GM12878 (cell line): Measurements from ENCODE around the gene RPS6KA2. TPM values are rescaled to one million over a fixed set of nuclear protein-coding genes. Genes with fewer than 3 reads are reported as not detected.

Experiments used
- ATAC-seq: fragments of 200-7000 bp; cut with Tn5 transposase; 3 replicates; pipeline ENCODE4 v1.9.1; 2020; ENCODE audit warnings: mild to moderate bottlenecking, moderate library complexity
- BruUV-seq: library from RNA; stranded (reverse); fragments of 400-500 nt; replicated peaks from 2 replicates; lab custom pipeline; 2021; lab: Mats Ljungman, UMichigan
- CTCF ChIA-PET: fragments of 300-600 bp; sonication (Branson Sonifier 250); formaldehyde crosslinking; extraction: SDS; loops from one replicate; lab custom pipeline; 2021; ENCODE audit warnings: inconsistent platforms; lab: Yijun Ruan, JAX
- POLR2A ChIA-PET: fragments of 350-600 bp; formaldehyde crosslinking; extraction: SDS; loops from one replicate; lab custom pipeline; 2021; ENCODE audit warnings: inconsistent platforms; lab: Charles Lee
- RAD21 ChIA-PET: fragments of 300-600 bp; sonication (Branson Sonifier 250); formaldehyde crosslinking; loops from one replicate; lab custom pipeline; 2023; ENCODE audit warnings: antibody characterized with exemption; ENCODE audit not compliant: unreplicated experiment; lab: Charles Lee
- SMC1A ChIA-PET: fragments of 300-600 bp; sonication (Branson Sonifier 250); formaldehyde crosslinking; loops from one replicate; lab custom pipeline; 2023; ENCODE audit not compliant: unreplicated experiment, uncharacterized antibody; lab: Charles Lee
- DNase-seq: peaks from one replicate; pipeline ENCODE4 v3.0.0-alpha.2; 2011; ENCODE audit warnings: low read depth, low spot score
- FAIRE-seq: peaks from 3 replicates; lab custom pipeline; 2011; peaks lifted over from hg19 to GRCh38; lab: Jason Lieb, UNC
- H2AFZ ChIP-seq: 2 replicates; pipeline ENCODE4 v1.6.0; 2011; ENCODE audit warnings: low read depth, low read length, control low read depth; ENCODE audit not compliant: control insufficient read depth
- H3K27ac ChIP-seq: 2 replicates; pipeline ENCODE4 v1.5.1; 2011; ENCODE audit warnings: control low read depth; ENCODE audit not compliant: control insufficient read depth, insufficient read depth
- H3K27me3 ChIP-seq, 2 experiments: replicated peaks in 1 of 2; 2 replicates each; pipeline versions ENCODE4 v1.6.0 to v1.6.1; 2011; ENCODE audit warnings: low read length in 1 of 2; ENCODE audit not compliant: control insufficient read depth in 2 of 2, insufficient read depth in 2 of 2
- H3K36me3 ChIP-seq, 2 experiments: 2 replicates each; pipeline ENCODE4 v1.5.1; 2011; ENCODE audit warnings: low read length in 1 of 2; ENCODE audit not compliant: control insufficient read depth in 2 of 2, insufficient read depth in 2 of 2
- H3K4me1 ChIP-seq: 2 replicates; pipeline ENCODE4 v1.6.1; 2011; ENCODE audit warnings: mild to moderate bottlenecking, low read length, moderate library complexity, mixed read lengths; ENCODE audit not compliant: control insufficient read depth, insufficient read depth
- H3K4me2 ChIP-seq: 2 replicates; pipeline ENCODE4 v1.6.0; 2011; ENCODE audit warnings: control low read depth; ENCODE audit not compliant: control insufficient read depth, insufficient read depth
- H3K4me3 ChIP-seq: fragments of 200-600 bp; sonication (generic); 2 replicates; pipeline ENCODE4 v1.5.1; 2016
- H3K79me2 ChIP-seq: 2 replicates; pipeline ENCODE4 v1.6.0; 2011; ENCODE audit warnings: low read length; ENCODE audit not compliant: control insufficient read depth, insufficient read depth
- H3K9ac ChIP-seq: 2 replicates; pipeline ENCODE4 v1.8.0; 2011; ENCODE audit warnings: low read length, control low read depth, mixed read lengths; ENCODE audit not compliant: control insufficient read depth, insufficient read depth
- H3K9me3 ChIP-seq: replicated peaks from 3 replicates; pipeline ENCODE4 v1.5.1; 2011; ENCODE audit warnings: mild to moderate bottlenecking, low read length; ENCODE audit not compliant: control insufficient read depth, insufficient read depth
- H4K20me1 ChIP-seq: 2 replicates; pipeline ENCODE4 v1.6.0; 2011; ENCODE audit not compliant: control insufficient read depth, insufficient read depth
- BCL11A ChIP-seq: IDR thresholded peaks from 2 replicates; pipeline ENCODE4 v1.6.1; 2011; ENCODE audit warnings: low read depth, low read length
- CBX5 ChIP-seq: sonication (generic); IDR thresholded peaks from 2 replicates; pipeline ENCODE4 v1.6.1; 2016; ENCODE audit warnings: low read depth, moderate library complexity, mild to moderate bottlenecking, inconsistent platforms
- CHD2 ChIP-seq: IDR thresholded peaks from 2 replicates; pipeline ENCODE4 v1.6.1; 2011; ENCODE audit warnings: low read depth, low read length, improper control_type of control experiment, borderline replicate concordance
- DPF2 ChIP-seq: fragments of 450-650 bp; IDR thresholded peaks from 2 replicates; pipeline ENCODE4 v1.6.1; 2017; ENCODE audit warnings: mild to moderate bottlenecking
- GATAD2B ChIP-seq: fragments of 450-650 bp; conservative IDR thresholded peaks from 2 replicates; pipeline ENCODE4 v1.6.1; 2017; ENCODE audit warnings: low read depth, mild to moderate bottlenecking, moderate library complexity
- HCFC1 ChIP-seq: fragments of 150-350 bp; IDR thresholded peaks from 2 replicates; pipeline ENCODE4 v1.6.1; 2014; ENCODE audit warnings: low read length
- KLF5 ChIP-seq: fragments of 450-650 bp; IDR thresholded peaks from 2 replicates; pipeline ENCODE4 v1.6.1; 2014; ENCODE audit warnings: mild to moderate bottlenecking; ENCODE audit not compliant: partially characterized antibody
- POLR2A ChIP-seq: IDR thresholded peaks from 2 replicates; pipeline ENCODE4 v1.6.1; 2011; ENCODE audit warnings: low read depth, mild to moderate bottlenecking, low read length
- TARDBP ChIP-seq: IDR thresholded peaks from 2 replicates; pipeline ENCODE4 v1.6.1; 2016; ENCODE audit warnings: borderline replicate concordance
- WGBS: methylation state at CpG from one replicate; pipeline ENCODE4 v1.1.6; 2016; ENCODE audit warnings: low lambda C conversion rate; ENCODE audit not compliant: insufficient replicate concordance, insufficient coverage; ENCODE audit errors: missing lambda C conversion rate; 5-methylcytosine and 5-hydroxymethylcytosine counted together
- in situ Hi-C: fragments of 300-500 bp; cut with MboI; formaldehyde crosslinking; loops from 9 replicates; pipeline ENCODE4 v1.14.3; 2018; ENCODE audit warnings: mixed read lengths
- intact Hi-C: fragments of 100-400 bp; cut with micrococcal nuclease; formaldehyde crosslinking; loops from one replicate; pipeline ENCODE4 v1.14.2; 2022; ENCODE audit not compliant: unreplicated experiment
- polyA plus RNA-seq, 11 experiments: library from polyadenylated mRNA; depleted of rRNA in 4 of 11; unstranded in 6 of 11; stranded (reverse) in 5 of 11; fragments of >200 nt; fragmentation: Nextera tagmentation in 4 of 11; fragmentation: Illumina TruSeq in 1 of 11; extraction: Ambion mirVana in 4 of 11; extraction: Trizol in 1 of 11; gene quantifications; 1 replicate in 1 of 11; 2 replicates in 10 of 11; pipeline versions ENCODE4 v1.2.1 to v1.2.3, GENCODE V29; 2011 to 2016; ENCODE audit warnings: inconsistent platforms in 2 of 11, missing spikeins in 2 of 11, low read depth in 1 of 11
- total RNA-seq, 4 experiments: library from RNA; depleted of rRNA in 3 of 4; stranded (reverse); fragments of >200 nt in 3 of 4; fragmentation: Illumina TruSeq in 1 of 4; extraction: Trizol in 1 of 4; gene quantifications; 2 replicates each; pipeline versions ENCODE4 v1.2.1 to v1.2.3, GENCODE V29; 2013 to 2021
- TF ChIP-seq, protein P1 (sequence below): fragments of 450-650 bp; IDR thresholded peaks from 2 replicates; pipeline ENCODE4 v1.6.1; 2017; ENCODE audit warnings: borderline replicate concordance
- TF ChIP-seq, protein P2 (sequence below): IDR thresholded peaks from 2 replicates; pipeline ENCODE4 v1.6.1; 2012; ENCODE audit warnings: low read depth, low read length, improper control_type of control experiment
- TF ChIP-seq, protein P3 (sequence below): fragments of 450-650 bp; IDR thresholded peaks from 2 replicates; pipeline ENCODE4 v1.6.1; 2017; ENCODE audit warnings: mild to moderate bottlenecking
- TF ChIP-seq, protein P4 (sequence below): fragments of 450-650 bp; IDR thresholded peaks from 2 replicates; pipeline ENCODE4 v1.6.1; 2017; ENCODE audit warnings: mild to moderate bottlenecking, moderate library complexity

RPS6KA2 gene
- total and polyA plus RNA-seq, 10 of the 15 experiments (the other 5 are each of a cell fraction or from before 2014, with no cell fraction given), result 0.02 to 1.0 (median 0.22) TPM; not detected in 1

DNA sequence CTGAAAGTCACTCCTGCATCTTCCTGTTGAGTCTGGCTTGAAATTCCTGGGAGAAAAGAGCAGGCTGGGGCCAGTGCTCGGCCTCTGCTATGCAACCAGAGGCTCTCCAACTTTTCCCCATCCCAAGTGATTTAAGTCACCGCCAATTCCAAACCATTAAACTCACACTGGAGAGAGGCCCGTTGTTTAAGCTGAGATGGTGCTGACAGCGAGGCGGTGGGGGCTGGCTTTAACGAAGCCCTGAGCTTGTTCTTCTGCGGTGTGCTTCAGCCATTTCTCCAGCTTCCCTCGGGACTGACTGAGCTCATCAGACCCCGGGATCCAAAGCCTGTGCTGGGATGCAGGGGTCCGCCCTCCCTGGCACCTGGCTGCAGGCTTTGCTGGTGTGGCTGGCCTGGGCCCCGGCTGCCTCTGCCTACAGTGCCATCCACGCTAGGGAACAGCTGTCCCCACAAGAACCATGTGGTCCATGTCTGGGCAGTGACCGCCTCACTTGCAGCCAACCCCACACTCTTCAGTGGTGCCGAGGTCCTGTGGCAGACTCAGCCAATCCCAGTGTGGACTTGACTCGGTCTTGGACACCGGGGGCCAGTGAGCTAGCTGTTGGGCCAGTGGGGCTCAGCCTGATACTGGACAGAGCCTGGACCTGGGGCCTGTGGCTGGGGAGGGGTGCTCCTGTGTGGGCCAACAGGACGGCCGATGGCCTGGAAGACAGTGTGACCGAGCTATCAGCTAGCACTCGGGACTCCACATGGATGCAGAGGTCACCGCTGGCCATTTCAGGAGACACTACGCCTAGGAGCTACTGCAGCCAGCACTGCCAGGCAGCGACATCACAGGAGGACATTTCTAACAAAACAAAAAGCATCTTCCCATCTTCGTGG, 61.7 kb downstream of the RPS6KA2 start:
- no peaks in the 10 kb centered on the region for H3K36me3 ChIP-seq
- in situ Hi-C loops, result no loop called here
- H3K9ac ChIP-seq, result no peak overlapping the region
- 49% methylated on average over 24 of the region's 24 CpGs for WGBS
- H3K27ac ChIP-seq, result no peak overlapping the region
- H4K20me1 ChIP-seq, result no peaks in the 10 kb centered on the region; the same call in 1 of the 2 replicates
- no peaks in the 10 kb centered on the region; the same call in 2 of the 3 replicates for H3K9me3 ChIP-seq
- DNase-seq (no peak), ATAC-seq (no peak), FAIRE-seq (no peak)
- H3K27me3 ChIP-seq, result no peaks in the 10 kb centered on the region
- H3K4me3 ChIP-seq, result no peak overlapping the region
- H2AFZ ChIP-seq, result no peak overlapping the region
- H3K79me2 ChIP-seq, result no peaks in the 10 kb centered on the region
- H3K4me2 ChIP-seq, result no peak overlapping the region
- no TSS peak for BruUV-seq
- RAD21 ChIA-PET, result no interaction called here
- CTCF ChIA-PET, result no interaction called here
- POLR2A ChIA-PET, result interaction anchor here (0.6 kb wide), 1 partner anchor 410 kb away, joined by 3 read pairs; no protein-coding TSS in a partner anchor
- SMC1A ChIA-PET, result no interaction called here
- no peaks in the 10 kb centered on the region for H3K4me1 ChIP-seq
- intact Hi-C loops, result no loop called here
- TF ChIP-seq CBX5, result no peak
- TF ChIP-seq BCL11A, result no peak
- no peak for TF ChIP-seq CHD2
- TF ChIP-seq TARDBP, result no peak
- no peak for TF ChIP-seq DPF2
- TF ChIP-seq GATAD2B, result no peak
- TF ChIP-seq, protein P1, sequence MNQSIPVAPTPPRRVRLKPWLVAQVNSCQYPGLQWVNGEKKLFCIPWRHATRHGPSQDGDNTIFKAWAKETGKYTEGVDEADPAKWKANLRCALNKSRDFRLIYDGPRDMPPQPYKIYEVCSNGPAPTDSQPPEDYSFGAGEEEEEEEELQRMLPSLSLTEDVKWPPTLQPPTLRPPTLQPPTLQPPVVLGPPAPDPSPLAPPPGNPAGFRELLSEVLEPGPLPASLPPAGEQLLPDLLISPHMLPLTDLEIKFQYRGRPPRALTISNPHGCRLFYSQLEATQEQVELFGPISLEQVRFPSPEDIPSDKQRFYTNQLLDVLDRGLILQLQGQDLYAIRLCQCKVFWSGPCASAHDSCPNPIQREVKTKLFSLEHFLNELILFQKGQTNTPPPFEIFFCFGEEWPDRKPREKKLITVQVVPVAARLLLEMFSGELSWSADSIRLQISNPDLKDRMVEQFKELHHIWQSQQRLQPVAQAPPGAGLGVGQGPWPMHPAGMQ, result no peak
- no peak for TF ChIP-seq HCFC1
- TF ChIP-seq KLF5, result no peak
- TF ChIP-seq, protein P2, sequence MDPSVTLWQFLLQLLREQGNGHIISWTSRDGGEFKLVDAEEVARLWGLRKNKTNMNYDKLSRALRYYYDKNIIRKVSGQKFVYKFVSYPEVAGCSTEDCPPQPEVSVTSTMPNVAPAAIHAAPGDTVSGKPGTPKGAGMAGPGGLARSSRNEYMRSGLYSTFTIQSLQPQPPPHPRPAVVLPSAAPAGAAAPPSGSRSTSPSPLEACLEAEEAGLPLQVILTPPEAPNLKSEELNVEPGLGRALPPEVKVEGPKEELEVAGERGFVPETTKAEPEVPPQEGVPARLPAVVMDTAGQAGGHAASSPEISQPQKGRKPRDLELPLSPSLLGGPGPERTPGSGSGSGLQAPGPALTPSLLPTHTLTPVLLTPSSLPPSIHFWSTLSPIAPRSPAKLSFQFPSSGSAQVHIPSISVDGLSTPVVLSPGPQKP, result no peak
- TF ChIP-seq POLR2A, result no peak
- TF ChIP-seq, protein P3, sequence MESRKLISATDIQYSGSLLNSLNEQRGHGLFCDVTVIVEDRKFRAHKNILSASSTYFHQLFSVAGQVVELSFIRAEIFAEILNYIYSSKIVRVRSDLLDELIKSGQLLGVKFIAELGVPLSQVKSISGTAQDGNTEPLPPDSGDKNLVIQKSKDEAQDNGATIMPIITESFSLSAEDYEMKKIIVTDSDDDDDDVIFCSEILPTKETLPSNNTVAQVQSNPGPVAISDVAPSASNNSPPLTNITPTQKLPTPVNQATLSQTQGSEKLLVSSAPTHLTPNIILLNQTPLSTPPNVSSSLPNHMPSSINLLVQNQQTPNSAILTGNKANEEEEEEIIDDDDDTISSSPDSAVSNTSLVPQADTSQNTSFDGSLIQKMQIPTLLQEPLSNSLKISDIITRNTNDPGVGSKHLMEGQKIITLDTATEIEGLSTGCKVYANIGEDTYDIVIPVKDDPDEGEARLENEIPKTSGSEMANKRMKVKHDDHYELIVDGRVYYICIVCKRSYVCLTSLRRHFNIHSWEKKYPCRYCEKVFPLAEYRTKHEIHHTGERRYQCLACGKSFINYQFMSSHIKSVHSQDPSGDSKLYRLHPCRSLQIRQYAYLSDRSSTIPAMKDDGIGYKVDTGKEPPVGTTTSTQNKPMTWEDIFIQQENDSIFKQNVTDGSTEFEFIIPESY, result no peak
- TF ChIP-seq, protein P4, sequence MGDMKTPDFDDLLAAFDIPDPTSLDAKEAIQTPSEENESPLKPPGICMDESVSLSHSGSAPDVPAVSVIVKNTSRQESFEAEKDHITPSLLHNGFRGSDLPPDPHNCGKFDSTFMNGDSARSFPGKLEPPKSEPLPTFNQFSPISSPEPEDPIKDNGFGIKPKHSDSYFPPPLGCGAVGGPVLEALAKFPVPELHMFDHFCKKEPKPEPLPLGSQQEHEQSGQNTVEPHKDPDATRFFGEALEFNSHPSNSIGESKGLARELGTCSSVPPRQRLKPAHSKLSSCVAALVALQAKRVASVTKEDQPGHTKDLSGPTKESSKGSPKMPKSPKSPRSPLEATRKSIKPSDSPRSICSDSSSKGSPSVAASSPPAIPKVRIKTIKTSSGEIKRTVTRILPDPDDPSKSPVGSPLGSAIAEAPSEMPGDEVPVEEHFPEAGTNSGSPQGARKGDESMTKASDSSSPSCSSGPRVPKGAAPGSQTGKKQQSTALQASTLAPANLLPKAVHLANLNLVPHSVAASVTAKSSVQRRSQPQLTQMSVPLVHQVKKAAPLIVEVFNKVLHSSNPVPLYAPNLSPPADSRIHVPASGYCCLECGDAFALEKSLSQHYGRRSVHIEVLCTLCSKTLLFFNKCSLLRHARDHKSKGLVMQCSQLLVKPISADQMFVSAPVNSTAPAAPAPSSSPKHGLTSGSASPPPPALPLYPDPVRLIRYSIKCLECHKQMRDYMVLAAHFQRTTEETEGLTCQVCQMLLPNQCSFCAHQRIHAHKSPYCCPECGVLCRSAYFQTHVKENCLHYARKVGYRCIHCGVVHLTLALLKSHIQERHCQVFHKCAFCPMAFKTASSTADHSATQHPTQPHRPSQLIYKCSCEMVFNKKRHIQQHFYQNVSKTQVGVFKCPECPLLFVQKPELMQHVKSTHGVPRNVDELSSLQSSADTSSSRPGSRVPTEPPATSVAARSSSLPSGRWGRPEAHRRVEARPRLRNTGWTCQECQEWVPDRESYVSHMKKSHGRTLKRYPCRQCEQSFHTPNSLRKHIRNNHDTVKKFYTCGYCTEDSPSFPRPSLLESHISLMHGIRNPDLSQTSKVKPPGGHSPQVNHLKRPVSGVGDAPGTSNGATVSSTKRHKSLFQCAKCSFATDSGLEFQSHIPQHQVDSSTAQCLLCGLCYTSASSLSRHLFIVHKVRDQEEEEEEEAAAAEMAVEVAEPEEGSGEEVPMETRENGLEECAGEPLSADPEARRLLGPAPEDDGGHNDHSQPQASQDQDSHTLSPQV, result no peak
